Measurements from ENCODE around the gene PRR9.

The PRR9 gene

DNA sequence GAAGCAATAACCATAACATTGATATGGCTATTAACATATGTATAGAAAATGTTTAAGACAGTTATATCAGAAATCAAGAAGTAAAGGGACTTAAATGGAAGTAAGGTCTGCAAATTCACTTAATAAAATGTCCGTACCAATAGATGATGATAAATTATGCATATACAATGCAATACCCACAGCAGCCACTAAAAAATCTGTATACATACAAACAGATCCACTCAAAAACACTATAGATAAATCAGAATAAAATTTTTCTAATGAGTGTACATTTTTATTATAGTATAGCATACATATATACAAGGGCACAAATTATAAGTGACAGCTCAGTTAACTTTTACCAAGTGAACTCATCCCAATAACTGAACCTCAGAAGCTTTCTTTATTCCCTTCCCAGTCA, 48.1 kb downstream of the PRR9 start:
- DNase-seq (ENCODE audit: low read depth, low spot score) = no peak
- no peak overlapping the region for H3K4me3 ChIP-seq (ENCODE audit: low read depth, low read length)
- TF ChIP-seq, protein P1, sequence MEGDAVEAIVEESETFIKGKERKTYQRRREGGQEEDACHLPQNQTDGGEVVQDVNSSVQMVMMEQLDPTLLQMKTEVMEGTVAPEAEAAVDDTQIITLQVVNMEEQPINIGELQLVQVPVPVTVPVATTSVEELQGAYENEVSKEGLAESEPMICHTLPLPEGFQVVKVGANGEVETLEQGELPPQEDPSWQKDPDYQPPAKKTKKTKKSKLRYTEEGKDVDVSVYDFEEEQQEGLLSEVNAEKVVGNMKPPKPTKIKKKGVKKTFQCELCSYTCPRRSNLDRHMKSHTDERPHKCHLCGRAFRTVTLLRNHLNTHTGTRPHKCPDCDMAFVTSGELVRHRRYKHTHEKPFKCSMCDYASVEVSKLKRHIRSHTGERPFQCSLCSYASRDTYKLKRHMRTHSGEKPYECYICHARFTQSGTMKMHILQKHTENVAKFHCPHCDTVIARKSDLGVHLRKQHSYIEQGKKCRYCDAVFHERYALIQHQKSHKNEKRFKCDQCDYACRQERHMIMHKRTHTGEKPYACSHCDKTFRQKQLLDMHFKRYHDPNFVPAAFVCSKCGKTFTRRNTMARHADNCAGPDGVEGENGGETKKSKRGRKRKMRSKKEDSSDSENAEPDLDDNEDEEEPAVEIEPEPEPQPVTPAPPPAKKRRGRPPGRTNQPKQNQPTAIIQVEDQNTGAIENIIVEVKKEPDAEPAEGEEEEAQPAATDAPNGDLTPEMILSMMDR (IDR thresholded peaks at IDR 0.05; ENCODE audit: low read depth, low read length) = no peak
- in situ Hi-C loops (cut with HindIII; ENCODE audit: low sequenced_read_pairs) = no loop called here

Data from astrocyte of the spinal cord (primary cell).